WI38 (cell line): ENCODE results near the gene MIGA2.
A peak's percentile ranks its signal among the peaks of the same experiment; 100 is the strongest.

ENCODE experiments used
- H3K4me3 ChIP-seq: 2 replicates; pipeline ENCODE4 v1.5.1; 2011; ENCODE audit warnings: low read depth, mild to moderate bottlenecking, control low read depth, low read length
- CTCF ChIP-seq: IDR thresholded peaks from 2 replicates; pipeline ENCODE4 v1.5.1; 2012; ENCODE audit warnings: low read depth, mild to moderate bottlenecking, control low read depth, low read length

The MIGA2 gene

GRCh38 chr9:129036241-129036922 lies at the start of gene MIGA2:
Gene MIGA2, plus strand, starts transcription at chr9:129036626. Its CDS starts 3,969 bp downstream, at chr9:129040595.
- H3K4me3 ChIP-seq: peak within 1 kb of the TSS; percentile 98
- no peak for TF ChIP-seq CTCF

- no peak overlapping the region for H3K4me3 ChIP-seq
- no peak for TF ChIP-seq CTCF
Measured at GRCh38 chr9:128986671-128987070, 49.8 kb upstream of the MIGA2 start.

GRCh38 chr9:128987805-128988204 lies 48.6 kb upstream of the MIGA2 start:
- no peak overlapping the region for H3K4me3 ChIP-seq
- TF ChIP-seq CTCF: no peak

- peak; percentile 12; the same call in 1 of the 2 replicates for TF ChIP-seq CTCF
- no peak overlapping the region for H3K4me3 ChIP-seq
Measured at GRCh38 chr9:128992995-128993394, 43.4 kb upstream of the MIGA2 start.

- TF ChIP-seq CTCF: no peak
- H3K4me3 ChIP-seq: no peak overlapping the region
Measured at GRCh38 chr9:128995791-128996190, 40.6 kb upstream of the MIGA2 start.

GRCh38 chr9:128998462-128998861 lies 38.0 kb upstream of the MIGA2 start:
- no peak overlapping the region for H3K4me3 ChIP-seq
- no peak for TF ChIP-seq CTCF

GRCh38 chr9:128999581-129000206 lies 36.7 kb upstream of the MIGA2 start:
- no peak overlapping the region for H3K4me3 ChIP-seq
- no peak for TF ChIP-seq CTCF
